ENCODE data around the gene SLC22A4. TPM values are rescaled to one million over a fixed set of nuclear protein-coding genes. Genes with fewer than 3 reads are reported as not detected.
A peak's percentile ranks its signal among the peaks of the same experiment; 100 is the strongest.

SLC22A4 gene
- total RNA-seq, 1 donor from 2014 or later, result 2.1 TPM

DNA sequence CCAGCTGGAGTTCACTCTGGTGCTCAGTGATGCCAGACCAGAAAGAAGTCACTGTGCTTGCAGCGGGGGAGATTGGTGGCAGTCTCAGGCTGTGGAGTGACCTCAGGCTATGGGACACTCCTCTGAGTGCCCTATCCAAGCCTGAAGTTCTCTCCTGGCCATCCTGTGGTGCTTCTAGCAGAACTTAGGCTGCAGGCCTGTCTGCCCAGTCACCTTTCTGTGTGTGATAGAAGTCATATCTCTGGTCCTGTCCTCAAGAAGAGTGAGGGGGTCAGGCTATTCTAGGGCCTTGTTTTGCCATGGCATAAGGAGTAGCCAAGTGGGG, 27.4 kb upstream of the SLC22A4 start:
- Mint-ChIP-seq H3K9me3 (no peaks in the 10 kb centered on the region), H3K4me1 (peaks cover 32% of the 10 kb centered on the region), H3K27me3 (no peaks in the 10 kb centered on the region), H3K27ac (no peak overlapping the region), H3K4me3 (no peak overlapping the region), H3K36me3 (ENCODE audit: low read depth) (no peaks in the 10 kb centered on the region)
- intact Hi-C loops (cut with micrococcal nuclease), result no loop called here
- no peak for DNase-seq

- Mint-ChIP-seq H3K36me3 (ENCODE audit: low read depth) (no peaks in the 10 kb centered on the region), H3K27ac (peak overlapping the region; percentile 27)
These were observed 26.9 kb upstream of the SLC22A4 start for GRCh38 chr5:132267166-132267739.

DNA sequence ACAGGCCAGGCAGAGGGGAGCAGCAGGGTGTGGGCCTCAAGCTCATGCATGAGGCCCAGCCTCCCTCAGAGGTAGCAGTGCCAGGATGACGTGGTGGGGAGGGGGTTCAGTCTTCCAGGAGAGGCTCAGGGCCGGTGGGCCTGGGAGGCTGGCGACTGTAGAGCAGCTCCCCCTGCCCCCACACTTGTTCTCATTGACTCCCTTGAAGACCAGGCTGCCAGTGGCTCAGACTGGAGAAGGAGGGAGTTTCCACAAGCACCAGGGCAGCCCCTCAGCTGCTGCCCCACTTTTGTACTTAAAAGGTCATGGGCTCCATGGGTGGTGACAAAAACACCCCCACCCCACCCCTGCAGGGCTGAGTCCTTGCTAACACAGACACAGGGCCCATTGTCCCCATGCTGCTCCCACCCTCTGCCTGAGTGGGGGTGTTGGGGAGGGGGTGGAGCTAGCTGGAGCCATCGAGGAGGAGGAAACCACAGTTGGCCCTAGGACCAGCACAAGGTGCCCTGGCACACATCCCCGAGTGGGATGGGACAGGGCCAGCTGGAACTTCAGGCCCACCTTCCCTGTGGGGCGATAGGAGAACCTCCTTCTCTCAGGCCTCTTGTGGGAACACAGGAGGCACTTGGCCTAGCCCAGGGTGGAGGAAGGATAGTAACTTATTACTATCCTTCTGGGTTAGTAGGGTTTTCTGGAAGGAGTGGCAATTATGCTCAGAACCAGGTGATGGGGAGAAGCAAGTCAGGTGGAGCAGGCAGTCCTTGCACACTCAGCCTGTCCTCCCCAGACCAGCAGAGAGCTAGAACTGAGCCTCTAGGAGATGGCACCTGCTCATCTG, 26.0 kb upstream of the SLC22A4 start:
- H3K4me1 Mint-ChIP-seq, result peaks cover 34% of the 10 kb centered on the region

More at GRCh38 chr5:132267166-132267739, 26.9 kb upstream of the SLC22A4 start:
- H3K27me3 Mint-ChIP-seq, result no peaks in the 10 kb centered on the region
- DNase-seq, result no peak
- H3K4me1 Mint-ChIP-seq, result peaks cover 28% of the 10 kb centered on the region
- intact Hi-C loops (cut with micrococcal nuclease), result no loop called here
- H3K4me3 Mint-ChIP-seq, result no peak overlapping the region
- no peaks in the 10 kb centered on the region for H3K9me3 Mint-ChIP-seq

DNA sequence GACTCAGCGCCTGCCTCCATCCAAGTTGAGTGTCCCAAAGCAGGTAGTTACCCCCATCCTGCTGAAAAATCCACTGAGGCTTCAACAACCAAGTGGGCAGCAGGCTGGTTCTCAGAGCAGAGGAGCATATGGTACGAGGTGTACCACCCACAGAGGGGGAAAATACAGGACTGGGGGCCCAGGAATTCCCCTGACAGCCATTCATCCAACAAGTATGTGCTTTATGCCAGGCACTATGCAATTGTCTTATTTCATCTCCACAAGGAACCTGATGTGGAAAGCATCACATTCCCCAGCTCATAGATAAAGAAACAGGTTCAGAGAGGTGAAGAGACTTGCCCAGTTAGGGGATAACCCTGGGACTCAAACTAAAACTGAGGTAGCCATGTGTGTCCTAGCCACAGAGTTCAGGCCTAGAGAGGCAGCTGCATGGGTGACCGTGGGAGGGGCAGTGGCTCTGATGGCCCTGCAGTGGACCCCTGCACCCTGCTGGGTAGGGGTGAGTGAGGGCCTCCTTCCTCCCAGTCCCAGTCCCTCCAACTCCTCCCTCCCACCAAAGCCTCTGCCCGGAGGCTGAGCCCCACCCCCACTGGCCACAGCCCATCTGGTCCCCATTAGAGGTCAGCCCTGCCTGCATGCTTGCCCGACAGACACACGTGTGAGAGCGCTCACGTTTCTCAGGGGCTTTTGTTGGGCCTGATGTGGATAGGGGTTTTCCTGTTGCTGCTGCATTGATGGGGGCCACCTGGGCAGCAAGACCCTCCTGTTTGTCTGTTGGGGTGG, 25.2 kb upstream of the SLC22A4 start:
- Mint-ChIP-seq H3K36me3 (ENCODE audit: low read depth) (no peaks in the 10 kb centered on the region), H3K4me3 (no peak overlapping the region), H3K9me3 (no peaks in the 10 kb centered on the region), H3K4me1 (peaks cover 26% of the 10 kb centered on the region), H3K27ac (no peak overlapping the region), H3K27me3 (peaks cover 8% of the 10 kb centered on the region)
- intact Hi-C loops (cut with micrococcal nuclease), result no loop called here
- no peak for DNase-seq

More for the DNA sequence above, 26.0 kb upstream of the SLC22A4 start:
- Mint-ChIP-seq H3K27me3 (peaks cover 4% of the 10 kb centered on the region), H3K9me3 (no peaks in the 10 kb centered on the region), H3K27ac (no peak overlapping the region), H3K36me3 (ENCODE audit: low read depth) (no peaks in the 10 kb centered on the region), H3K4me3 (no peak overlapping the region)
- DNase-seq, result no peak
- intact Hi-C loops (cut with micrococcal nuclease), result no loop called here

DNA sequence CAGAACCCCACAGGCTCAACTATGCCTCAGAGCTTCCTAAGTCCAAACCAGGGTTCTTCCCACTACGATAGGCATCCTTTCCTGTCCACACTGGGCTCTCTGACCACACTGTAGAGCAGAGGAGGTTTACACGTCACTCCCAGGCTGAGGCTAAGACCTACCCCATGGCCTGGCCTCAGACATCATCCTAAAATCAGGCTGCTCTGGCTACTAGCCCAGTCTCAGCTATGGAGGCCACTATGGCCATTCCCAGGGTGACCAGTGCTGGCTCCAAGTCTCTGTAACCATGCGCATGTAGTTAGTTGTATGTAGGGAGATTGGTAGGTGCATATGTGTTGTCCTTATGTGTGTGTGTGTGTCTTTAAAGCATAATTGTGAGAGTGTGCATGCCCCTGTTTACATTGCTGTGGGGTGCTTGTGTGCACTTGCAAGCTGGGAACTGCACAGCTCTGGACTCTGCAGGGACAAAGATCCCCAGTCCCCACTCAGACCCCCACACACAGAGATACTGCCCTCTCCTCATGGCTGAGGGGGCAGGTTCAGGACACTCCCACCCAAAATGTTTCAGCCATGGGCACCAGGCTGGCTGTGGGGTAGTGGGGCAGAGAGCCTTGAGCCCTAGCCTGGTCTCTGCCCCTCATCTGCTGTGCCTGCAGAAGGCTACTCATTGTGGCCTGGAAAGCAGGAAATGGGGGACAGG, 24.4 kb upstream of the SLC22A4 start:
- Mint-ChIP-seq H3K27me3 (peaks cover 11% of the 10 kb centered on the region), H3K36me3 (ENCODE audit: low read depth) (no peaks in the 10 kb centered on the region), H3K4me3 (no peak overlapping the region), H3K4me1 (peaks cover 18% of the 10 kb centered on the region), H3K9me3 (no peaks in the 10 kb centered on the region), H3K27ac (no peak overlapping the region)
- intact Hi-C loops (cut with micrococcal nuclease), result no loop called here
- DNase-seq, result no peak

DNA sequence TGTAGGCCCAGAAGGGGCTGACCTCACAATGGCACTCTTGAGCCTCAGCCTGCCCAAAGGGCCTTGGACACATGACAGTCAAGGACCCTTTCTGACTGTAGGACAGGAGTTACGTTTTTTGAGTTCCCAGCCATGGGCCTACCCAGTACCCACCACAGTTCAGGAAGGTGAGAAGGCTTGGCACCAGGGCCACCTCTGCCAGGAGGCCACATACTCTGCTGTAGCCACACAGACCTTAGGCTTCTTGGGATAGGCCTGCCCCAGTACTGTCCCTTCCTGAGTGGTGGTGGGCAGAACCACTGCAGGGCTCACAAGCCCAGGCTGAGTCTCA, 23.9 kb upstream of the SLC22A4 start:
- H3K36me3 Mint-ChIP-seq (ENCODE audit: low read depth), result no peaks in the 10 kb centered on the region
- intact Hi-C loops (cut with micrococcal nuclease), result no loop called here
- H3K9me3 Mint-ChIP-seq, result no peaks in the 10 kb centered on the region
- peaks cover 13% of the 10 kb centered on the region for H3K4me1 Mint-ChIP-seq
- H3K4me3 Mint-ChIP-seq, result no peak overlapping the region
- H3K27ac Mint-ChIP-seq, result no peak overlapping the region
- no peak for DNase-seq
- peaks cover 13% of the 10 kb centered on the region for H3K27me3 Mint-ChIP-seq

DNA sequence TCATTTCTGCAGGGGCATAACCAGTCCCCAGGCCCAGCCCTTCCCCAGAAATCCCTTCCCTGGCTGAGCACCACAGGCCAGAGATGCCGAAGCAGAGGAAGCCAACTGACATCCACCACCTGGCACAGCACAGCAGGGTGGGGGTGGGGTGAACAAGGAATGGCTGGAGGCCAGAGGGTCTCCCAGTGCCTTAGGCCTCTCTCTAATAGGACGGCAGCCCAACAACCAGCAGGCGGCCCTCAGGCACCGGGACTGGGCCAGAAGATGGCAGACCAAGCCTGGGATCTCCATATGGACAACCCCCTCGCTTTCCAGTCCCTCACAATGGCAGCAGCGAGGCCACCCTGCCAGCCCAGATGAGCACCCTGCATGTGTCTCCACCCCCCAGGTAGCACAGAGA, 23.5 kb upstream of the SLC22A4 start:
- intact Hi-C loops (cut with micrococcal nuclease), result no loop called here
- DNase-seq, result no peak
- Mint-ChIP-seq H3K27ac (no peak overlapping the region), H3K27me3 (peaks cover 15% of the 10 kb centered on the region), H3K36me3 (ENCODE audit: low read depth) (no peaks in the 10 kb centered on the region), H3K9me3 (no peaks in the 10 kb centered on the region), H3K4me1 (peaks cover 12% of the 10 kb centered on the region), H3K4me3 (no peak overlapping the region)

DNA sequence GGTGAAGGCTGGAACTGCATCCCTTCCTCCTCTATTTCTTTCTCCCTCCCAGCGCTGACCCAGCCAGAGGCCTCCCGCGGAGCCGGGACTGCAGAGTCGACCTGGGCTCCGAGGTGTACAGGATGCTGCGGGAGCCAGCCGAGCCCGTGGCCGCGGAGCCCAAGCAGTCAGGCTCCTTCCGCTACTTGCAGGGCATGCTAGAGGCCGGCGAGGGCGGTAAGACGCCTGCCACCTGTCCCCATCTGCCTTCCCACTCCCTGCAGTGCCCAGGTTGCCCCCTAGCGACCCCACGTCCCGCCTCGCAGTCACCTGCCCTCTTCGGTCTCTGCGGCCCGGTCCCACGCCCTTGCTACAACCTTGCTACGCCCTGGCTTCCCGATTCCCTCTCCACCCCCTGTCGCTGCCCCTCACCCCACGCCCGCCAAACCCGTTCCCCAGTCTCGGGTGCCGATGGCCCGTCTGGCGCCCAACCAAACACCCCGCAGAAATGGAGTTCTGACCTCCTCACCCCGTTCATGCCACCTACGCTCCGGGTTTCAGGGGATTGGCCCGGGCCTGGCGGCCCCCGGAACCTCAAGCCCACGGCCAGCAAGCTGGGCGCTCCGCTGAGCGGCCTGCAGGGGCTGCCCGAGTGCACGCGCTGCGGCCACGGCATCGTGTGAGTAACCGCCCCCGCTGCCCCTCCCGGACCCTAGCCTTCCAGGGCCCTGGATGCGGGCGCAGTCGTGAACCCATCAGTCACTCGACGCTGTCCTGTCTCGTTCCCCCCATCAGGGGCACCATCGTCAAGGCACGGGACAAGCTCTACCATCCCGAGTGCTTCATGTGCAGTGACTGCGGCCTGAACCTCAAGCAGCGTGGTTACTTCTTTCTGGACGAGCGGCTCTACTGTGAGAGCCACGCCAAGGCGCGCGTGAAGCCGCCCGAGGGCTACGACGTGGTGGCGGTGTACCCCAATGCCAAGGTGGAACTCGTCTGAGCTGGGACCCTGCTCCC, 22.6 kb upstream of the SLC22A4 start:
- no peaks in the 10 kb centered on the region for H3K36me3 Mint-ChIP-seq (ENCODE audit: low read depth)
- intact Hi-C loops (cut with micrococcal nuclease), result no loop called here
- H3K27me3 Mint-ChIP-seq, result peaks cover 15% of the 10 kb centered on the region
- no peaks in the 10 kb centered on the region for H3K9me3 Mint-ChIP-seq
- H3K4me1 Mint-ChIP-seq, result peaks cover 12% of the 10 kb centered on the region
- DNase-seq, result no peak
- H3K27ac Mint-ChIP-seq, result no peak overlapping the region
- no peak overlapping the region for H3K4me3 Mint-ChIP-seq

GRCh38 chr5:132272311-132273210, 21.6 kb upstream of the SLC22A4 start:
- H3K36me3 Mint-ChIP-seq (ENCODE audit: low read depth), result no peaks in the 10 kb centered on the region
- intact Hi-C loops (cut with micrococcal nuclease), result no loop called here
- H3K4me1 Mint-ChIP-seq, result peaks cover 9% of the 10 kb centered on the region

DNA sequence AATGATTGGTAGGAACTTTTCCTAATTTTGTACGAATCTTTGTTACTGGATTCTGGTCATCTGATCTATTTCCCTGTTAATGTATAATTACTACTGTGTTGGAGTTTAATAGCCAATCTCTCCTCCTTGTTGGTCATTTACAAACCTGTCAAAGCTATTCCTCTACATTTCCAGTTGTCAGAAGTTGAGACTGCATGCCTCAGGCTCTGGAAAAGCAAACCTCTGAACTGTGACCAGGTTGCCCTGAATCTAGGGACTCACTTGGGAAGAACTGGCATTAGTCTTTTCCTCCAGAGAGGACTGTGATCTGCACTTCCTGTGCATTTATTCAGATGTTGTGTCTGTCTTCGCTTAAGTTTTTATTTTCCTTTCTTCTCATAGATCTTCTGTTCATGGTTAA, 20.6 kb upstream of the SLC22A4 start:
- Mint-ChIP-seq H3K27me3 (peaks cover 15% of the 10 kb centered on the region), H3K4me3 (no peak overlapping the region), H3K36me3 (ENCODE audit: low read depth) (no peaks in the 10 kb centered on the region), H3K4me1 (peaks cover 7% of the 10 kb centered on the region), H3K9me3 (no peaks in the 10 kb centered on the region), H3K27ac (no peak overlapping the region)
- no peak for DNase-seq
- intact Hi-C loops (cut with micrococcal nuclease), result no loop called here

More at GRCh38 chr5:132272311-132273210, 21.6 kb upstream of the SLC22A4 start:
- Mint-ChIP-seq H3K27me3 (peaks cover 15% of the 10 kb centered on the region), H3K4me3 (no peak overlapping the region), H3K9me3 (no peaks in the 10 kb centered on the region), H3K27ac (no peak overlapping the region)
- peak; percentile 89 for DNase-seq

GRCh38 chr5:132274050-132274792, 20.0 kb upstream of the SLC22A4 start:
- Mint-ChIP-seq H3K27me3 (peaks cover 15% of the 10 kb centered on the region), H3K27ac (no peak overlapping the region), H3K9me3 (no peaks in the 10 kb centered on the region), H3K4me1 (peaks cover 7% of the 10 kb centered on the region), H3K36me3 (ENCODE audit: low read depth) (no peaks in the 10 kb centered on the region), H3K4me3 (no peak overlapping the region)
- intact Hi-C loops (cut with micrococcal nuclease), result no loop called here
- DNase-seq, result no peak
